ENCODE data around the gene VWA5B2. TPM values are rescaled to one million over a fixed set of nuclear protein-coding genes. Genes with fewer than 3 reads are reported as not detected.

VWA5B2 gene
- total RNA-seq, 1 experiment from 2014 or later = 10.6 TPM

DNA sequence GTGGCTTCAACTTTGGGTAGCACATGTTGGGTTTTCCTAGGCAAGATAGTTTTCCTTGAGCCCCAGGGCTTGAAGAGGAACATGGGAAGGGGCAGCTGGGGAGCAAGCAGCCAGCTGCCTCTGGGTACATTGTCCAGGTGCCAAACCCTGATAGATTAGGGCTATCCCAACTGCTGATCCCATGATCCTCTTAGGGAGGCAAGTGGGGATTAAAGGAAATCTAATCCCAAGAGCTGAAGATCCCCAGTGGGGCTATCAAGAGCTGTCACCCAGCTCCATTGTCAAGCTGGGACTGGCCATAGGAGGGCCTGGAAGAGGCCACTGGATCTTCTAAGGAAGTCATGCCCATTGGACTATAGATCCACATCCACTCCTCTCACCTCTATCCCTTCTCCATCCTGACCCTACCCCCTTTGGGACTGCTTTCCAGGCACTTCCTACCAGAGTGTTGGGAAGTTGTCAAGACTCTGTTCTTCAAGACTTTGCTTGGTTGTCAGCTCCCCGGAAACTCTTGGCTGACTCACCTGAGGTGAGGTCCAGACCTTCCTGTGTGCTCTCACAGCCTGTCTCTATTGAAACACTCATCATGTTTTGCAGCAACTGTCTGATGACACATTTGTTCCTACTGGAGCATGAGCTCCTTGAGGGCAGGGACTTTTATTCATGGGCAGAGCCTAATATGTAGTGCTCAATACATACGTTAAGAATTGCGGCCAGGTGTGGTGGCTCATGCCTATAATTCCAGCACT lies 26.1 kb downstream of the VWA5B2 start:
- no peak for ATAC-seq

More for the DNA sequence above, 26.1 kb downstream of the VWA5B2 start:
- POLR2A ChIA-PET = no interaction called here
- H3K27ac ChIP-seq (ENCODE audit: low read depth, low read length) = no peak overlapping the region
- BruUV-seq (replicated peaks) = no TSS peak
- no peaks in the 10 kb centered on the region for H3K9me2 ChIP-seq (ENCODE audit: insufficient read depth)
- no peaks in the 10 kb centered on the region for H4K20me1 ChIP-seq (ENCODE audit: insufficient read depth)
- DNase-seq (ENCODE audit: low read depth, low spot score) = no peak
- no peaks in the 10 kb centered on the region for H3K27me3 ChIP-seq (ENCODE audit: insufficient read depth, low read length)
- no peaks in the 10 kb centered on the region for H3K9me3 ChIP-seq (ENCODE audit: control insufficient read depth in 1 of 2, insufficient read depth in 1 of 2, low read depth in 1 of 2, low read length in 2 of 2)
- CTCF ChIA-PET = no interaction called here
- TF ChIP-seq CEBPB (IDR thresholded peaks at IDR 0.05; ENCODE audit: low read depth) (no peak), REST (IDR thresholded peaks at IDR 0.05; ENCODE audit: low read depth) (no peak)
- peaks cover 0 to 4% of the 10 kb centered on the region in 2 experiments; a peak in 1 of 4 replicates for H3K4me1 ChIP-seq (ENCODE audit: control insufficient read depth in 1 of 2, insufficient read depth in 2 of 2, low read length in 2 of 2)
- H2AFZ ChIP-seq (ENCODE audit: low read depth, low read length, poor library complexity, severe bottlenecking) = no peak overlapping the region
- H3K36me3 ChIP-seq (ENCODE audit: control insufficient read depth in 1 of 2, insufficient read depth in 2 of 2, low read length in 2 of 2) = no peaks in the 10 kb centered on the region; a peak in 1 of 4 replicates
- no peak overlapping the region for H3K4me2 ChIP-seq (ENCODE audit: low read length)
- H3K9ac ChIP-seq (ENCODE audit: low read length) = no peak overlapping the region
- no peak overlapping the region for H3K4me3 ChIP-seq (replicated peaks in 1 of 2; ENCODE audit: low read depth in 1 of 2, low read length in 2 of 2)
- RAD21 ChIA-PET (ENCODE audit: low non-redundant PET in 1 of 2, low total read pairs in 2 of 2, uncharacterized antibody in 2 of 2, unreplicated experiment in 2 of 2) = no interaction called here
- intact Hi-C loops (cut with micrococcal nuclease) = no loop called here
- peaks cover 18% of the 10 kb centered on the region for H3K79me2 ChIP-seq (ENCODE audit: insufficient read depth, low read length)
